GM12864 (cell line): ENCODE results near the gene WHRN.

Source experiments
- DNase-seq: peaks from one replicate; pipeline ENCODE4 v3.0.0-alpha.2; 2011; ENCODE audit warnings: low read depth
- H3K4me3 ChIP-seq: 2 replicates; pipeline ENCODE4 v1.5.1; 2011; ENCODE audit warnings: mild to moderate bottlenecking, low read depth, low read length, control low read depth
- TF ChIP-seq, protein P1 (sequence below): IDR thresholded peaks from 2 replicates; pipeline ENCODE4 v1.5.1; 2011; ENCODE audit warnings: low read depth, mild to moderate bottlenecking, moderate library complexity, low read length, control low read depth, inconsistent platforms; ENCODE audit errors: missing control alignments

WHRN gene

DNA sequence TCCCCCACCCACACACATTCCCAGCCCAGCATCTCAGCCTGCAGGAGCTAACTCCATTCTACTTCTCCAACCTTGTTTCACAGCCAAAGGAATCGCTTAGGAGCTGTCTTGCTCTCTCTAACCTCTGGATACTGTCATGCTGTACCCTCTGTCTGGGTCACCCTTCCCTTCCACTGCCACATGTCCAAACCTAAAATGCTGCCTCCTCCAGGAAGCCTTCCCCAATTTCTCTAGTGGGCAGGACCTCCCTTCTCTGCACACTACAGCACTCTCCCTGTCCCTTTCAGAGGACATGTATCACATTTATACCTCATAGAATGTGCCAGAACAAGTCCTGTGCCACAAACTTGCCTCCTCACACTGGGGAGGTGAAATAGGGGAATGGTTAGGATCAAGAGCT lies 30.8 kb downstream of the WHRN start:
- no peak for DNase-seq
- TF ChIP-seq, protein P1, sequence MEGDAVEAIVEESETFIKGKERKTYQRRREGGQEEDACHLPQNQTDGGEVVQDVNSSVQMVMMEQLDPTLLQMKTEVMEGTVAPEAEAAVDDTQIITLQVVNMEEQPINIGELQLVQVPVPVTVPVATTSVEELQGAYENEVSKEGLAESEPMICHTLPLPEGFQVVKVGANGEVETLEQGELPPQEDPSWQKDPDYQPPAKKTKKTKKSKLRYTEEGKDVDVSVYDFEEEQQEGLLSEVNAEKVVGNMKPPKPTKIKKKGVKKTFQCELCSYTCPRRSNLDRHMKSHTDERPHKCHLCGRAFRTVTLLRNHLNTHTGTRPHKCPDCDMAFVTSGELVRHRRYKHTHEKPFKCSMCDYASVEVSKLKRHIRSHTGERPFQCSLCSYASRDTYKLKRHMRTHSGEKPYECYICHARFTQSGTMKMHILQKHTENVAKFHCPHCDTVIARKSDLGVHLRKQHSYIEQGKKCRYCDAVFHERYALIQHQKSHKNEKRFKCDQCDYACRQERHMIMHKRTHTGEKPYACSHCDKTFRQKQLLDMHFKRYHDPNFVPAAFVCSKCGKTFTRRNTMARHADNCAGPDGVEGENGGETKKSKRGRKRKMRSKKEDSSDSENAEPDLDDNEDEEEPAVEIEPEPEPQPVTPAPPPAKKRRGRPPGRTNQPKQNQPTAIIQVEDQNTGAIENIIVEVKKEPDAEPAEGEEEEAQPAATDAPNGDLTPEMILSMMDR = no peak
- no peak overlapping the region for H3K4me3 ChIP-seq

DNA sequence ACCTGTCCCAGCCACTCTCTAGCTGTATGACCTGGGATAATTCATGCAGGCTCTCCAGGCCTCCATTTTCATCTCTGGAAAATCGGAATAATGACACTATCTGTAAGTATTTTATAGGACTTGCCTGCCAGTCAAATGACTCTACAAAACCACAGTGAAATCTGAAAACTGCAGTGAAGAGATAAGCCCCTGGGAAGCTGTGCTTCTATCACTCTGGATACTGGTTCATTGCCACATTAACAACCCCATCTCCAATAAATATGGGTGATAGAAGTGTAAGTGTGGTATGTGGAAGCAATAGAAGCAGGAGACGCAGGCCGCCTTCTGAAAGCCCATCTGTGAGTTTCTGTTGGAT lies 31.8 kb downstream of the WHRN start:
- no peak overlapping the region for H3K4me3 ChIP-seq
- DNase-seq = no peak
- TF ChIP-seq, protein P1 = no peak

DNA sequence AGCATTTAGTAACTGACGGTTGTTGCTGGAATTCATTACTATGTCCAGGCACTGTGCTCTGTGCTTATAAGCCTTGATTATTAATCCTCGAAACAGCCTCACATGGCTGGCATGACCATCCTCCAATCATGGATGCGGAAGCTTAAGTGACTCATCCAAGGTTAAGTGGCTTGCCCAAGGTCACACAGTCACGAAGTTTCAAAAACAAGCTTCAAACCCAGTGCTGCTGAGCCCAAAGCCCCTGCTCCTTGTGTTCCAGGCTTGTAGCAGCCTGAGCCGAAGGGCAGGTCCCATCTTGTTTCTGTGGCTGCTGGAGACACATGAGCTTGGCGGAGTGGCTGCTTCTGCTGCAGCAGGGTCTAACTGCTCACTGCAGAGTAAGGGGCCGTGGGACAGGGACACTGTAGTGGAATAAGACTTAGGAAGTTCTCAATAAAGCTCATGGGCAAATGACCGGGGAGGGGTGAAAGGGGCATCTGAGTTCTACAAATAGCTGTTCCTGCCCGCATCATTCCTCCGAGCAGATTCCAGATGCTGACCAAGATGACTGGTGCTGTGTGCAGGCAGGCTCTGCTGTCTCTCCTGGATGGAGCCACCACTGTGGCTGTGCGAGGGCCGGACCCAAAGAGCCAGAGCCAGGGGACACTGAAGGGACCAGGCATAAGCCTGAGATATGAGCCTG lies 32.4 kb downstream of the WHRN start:
- H3K4me3 ChIP-seq = no peak overlapping the region
- DNase-seq = no peak
- TF ChIP-seq, protein P1 = no peak

DNA sequence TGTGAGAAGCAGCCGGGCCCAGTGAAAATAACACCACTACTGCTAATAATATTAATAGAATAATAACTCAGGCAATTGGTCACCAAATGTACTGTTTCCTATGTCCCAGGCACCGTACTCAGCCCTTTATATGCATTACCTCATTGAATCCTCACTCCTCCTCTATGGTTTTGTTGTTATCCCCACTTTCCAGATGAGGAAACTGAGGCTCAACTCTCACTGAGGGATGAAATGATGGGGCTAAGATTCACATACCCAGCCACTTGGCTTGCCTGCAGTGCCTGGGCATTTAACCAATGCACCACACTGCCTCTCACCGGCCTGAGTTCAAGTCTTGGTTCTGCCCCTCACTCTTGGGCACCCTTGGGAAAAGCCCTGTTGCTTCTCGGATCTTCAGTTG lies 34.1 kb downstream of the WHRN start:
- TF ChIP-seq, protein P1 = no peak
- H3K4me3 ChIP-seq = no peak overlapping the region
- no peak for DNase-seq

DNA sequence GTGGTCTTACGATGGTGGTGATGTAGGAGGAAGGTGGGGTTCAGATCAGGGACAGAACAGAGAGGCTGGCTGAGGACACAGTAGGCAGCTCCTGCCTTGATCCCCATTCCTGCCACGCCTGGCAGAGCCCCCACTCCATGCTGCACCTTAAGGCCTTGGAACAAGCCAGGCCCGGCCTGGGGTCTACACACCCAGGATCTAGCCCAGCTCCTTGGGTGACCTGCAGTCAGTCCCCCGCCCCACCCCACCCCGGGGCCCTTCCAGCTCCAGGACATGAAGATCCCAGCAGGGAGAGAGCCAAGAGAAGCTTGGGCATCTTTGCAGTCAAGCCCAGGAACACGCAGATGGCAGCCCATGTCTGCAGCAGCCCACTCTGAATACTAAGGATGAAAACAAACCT lies 34.7 kb downstream of the WHRN start:
- H3K4me3 ChIP-seq = no peak overlapping the region
- TF ChIP-seq, protein P1 = no peak
- no peak for DNase-seq

DNA sequence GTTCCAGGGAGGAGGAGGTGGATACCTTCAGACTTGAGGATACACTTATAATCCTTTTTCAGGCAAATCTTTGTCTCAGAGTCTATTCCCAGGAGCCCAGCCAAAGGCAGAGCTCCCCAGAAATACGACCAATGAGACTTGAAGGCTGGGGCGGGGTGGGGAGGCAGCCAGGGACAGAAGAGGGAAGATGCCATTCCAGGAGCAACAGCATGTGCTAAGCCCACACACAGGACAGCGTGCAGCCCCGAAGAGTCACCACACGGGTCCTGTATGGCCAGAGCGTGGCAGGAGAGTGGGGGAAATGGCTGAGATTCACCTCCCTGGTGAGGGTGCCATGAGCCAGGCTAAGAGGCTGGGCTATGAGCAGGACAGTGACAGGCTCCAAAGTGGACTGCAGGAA lies 35.2 kb downstream of the WHRN start:
- no peak for DNase-seq
- no peak overlapping the region for H3K4me3 ChIP-seq
- TF ChIP-seq, protein P1 = no peak

DNA sequence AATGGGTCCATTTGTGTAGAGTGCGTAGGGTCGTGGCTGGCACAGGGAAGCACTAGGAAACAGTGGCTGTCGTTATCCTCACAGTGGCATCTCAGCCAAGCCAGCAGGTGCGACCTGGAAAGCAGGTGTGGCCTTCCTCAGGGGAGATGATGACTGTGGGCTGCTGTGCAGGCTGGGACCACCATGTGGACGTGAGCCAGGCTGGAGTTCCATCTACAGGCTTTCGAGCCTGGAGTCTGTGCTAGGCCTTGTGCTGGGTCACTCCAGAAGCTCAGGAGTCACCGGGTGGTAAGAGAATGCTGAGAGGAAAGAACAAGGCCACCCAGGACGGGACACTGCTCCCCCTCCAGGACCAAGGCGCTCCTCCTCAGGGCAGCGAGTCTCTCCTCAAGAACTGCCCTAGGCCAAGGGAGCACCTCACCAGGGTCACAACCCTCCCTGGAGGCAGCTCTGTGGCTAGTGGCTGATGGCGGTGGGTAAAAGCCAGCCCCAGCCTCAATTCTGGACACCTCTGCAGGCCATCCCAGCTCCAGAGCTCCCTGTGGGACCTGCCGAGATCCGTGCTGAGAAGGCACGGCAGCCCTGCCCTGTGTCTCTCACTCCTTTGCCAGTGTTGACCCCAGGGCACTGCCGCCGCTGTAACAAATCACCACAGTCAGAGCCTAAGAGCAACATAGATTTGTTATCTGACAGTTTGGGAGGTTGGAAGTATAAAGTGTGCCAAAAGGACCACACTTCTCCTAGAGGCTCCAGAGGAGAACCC lies 36.0 kb downstream of the WHRN start:
- TF ChIP-seq, protein P1 = no peak
- no peak overlapping the region for H3K4me3 ChIP-seq
- no peak for DNase-seq
